GM19467 (cell line): ENCODE results near the gene ERI3.

ENCODE experiments used
- ATAC-seq: cut with Tn5 transposase; IDR thresholded peaks from one replicate; pipeline ENCODE4 v1.9.1; 2021; ENCODE audit warnings: mild to moderate bottlenecking, moderate library complexity; ENCODE audit not compliant: unreplicated experiment

The ERI3 gene

DNA sequence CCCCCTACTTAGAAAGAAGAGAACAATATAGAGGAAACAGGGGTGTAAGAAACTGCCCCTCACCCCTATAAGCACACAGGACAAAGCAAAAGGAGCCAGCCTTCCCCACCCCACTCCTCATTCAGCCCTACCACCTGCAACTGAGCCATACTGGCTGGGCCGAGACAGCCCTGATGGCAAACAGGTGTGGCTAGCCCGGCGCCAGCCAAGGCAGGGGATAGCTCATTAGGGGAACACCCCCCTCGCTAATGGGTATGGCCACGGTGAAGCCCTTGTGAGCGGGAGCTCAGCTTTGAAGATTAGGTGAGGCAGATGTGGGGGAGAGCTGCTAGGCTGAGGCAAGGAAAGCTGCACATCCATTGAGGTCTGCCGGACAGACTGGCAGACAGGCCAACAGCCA, 65.5 kb downstream of the ERI3 start:
- ATAC-seq, result no peak

DNA sequence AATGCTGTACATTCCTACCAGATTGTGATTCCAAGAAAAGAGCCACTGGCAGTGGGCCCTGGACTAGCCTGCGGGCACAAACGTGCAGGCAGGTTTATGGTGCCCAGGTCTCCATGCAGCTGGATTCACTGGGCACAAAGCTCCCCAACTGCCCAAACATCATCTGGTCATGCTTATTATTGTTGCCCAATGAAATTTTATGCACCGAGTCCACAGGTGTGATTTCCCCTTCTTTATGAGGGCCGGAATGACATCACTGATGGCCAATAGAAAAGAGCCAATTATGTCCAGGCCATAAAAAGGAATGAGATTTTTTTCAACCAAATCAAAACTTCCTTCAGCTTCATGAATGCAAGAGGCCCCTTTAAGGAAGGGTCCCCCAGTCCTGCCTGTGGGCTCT, 66.2 kb downstream of the ERI3 start:
- no peak for ATAC-seq

DNA sequence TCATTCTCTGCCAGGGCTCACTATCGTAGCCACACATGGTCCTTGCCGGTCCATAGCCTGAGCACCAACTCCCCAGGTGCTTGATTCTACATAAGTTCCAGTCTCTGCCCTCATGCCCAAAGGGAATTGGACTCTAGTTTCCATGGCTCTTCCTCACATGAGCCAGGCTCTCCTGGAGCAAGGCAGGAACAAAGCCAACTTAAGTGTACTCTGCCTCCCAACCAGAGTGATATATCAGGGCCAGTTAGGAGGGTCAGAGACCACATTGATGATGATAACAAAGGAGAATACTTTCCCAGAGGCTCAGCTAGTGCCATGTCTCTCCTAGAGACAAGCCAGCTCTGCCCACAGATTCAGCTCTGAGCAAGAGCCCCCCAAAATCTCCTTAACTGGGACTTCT, 70.9 kb downstream of the ERI3 start:
- ATAC-seq, result no peak

GRCh38 chr1:44283524-44284173, 71.4 kb downstream of the ERI3 start:
- no peak for ATAC-seq

- ATAC-seq, result no peak
Measured at GRCh38 chr1:44282704-44283426, 72.2 kb downstream of the ERI3 start.

- ATAC-seq, result no peak
Measured at GRCh38 chr1:44281962-44282703, 72.9 kb downstream of the ERI3 start.

GRCh38 chr1:44276901-44277300, 78.2 kb downstream of the ERI3 start:
- ATAC-seq, result no peak

GRCh38 chr1:44275991-44276405, 79.1 kb downstream of the ERI3 start:
- ATAC-seq, result no peak

DNA sequence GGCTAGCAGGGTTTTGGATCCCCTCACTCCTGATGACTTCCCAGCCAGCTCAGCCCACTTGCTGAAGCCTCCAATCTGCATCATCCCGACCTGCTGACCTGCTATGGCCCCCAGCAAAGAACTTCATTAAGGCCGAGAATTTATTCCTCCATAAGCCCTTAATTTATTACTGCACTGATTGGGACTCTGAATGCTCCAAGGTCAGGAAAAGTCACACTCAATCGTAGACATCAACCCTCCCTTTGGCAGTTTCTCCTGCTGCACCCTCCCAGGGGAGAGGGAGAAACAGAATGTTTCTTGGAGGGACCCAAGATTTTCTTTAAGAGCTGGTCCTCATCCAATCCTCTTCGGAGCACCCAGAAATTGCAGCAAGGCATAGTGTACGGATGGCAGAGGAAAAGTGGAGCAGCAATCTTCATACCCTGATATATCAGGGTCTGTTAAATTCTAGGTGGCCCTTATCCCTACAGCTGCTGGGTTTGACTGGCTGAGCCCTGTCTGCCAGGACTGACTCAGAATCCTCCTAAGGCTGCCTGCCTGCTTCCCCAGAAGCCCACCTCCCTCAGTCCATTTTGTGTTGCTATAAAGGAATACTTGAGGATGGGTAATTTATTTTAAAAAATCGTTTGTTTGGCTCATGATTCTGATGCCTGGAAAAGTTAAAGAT, 79.6 kb downstream of the ERI3 start:
- ATAC-seq, result no peak

GRCh38 chr1:44273560-44274350, 81.3 kb downstream of the ERI3 start:
- ATAC-seq, result no peak

GRCh38 chr1:44272992-44273391, 82.1 kb downstream of the ERI3 start:
- no peak for ATAC-seq

DNA sequence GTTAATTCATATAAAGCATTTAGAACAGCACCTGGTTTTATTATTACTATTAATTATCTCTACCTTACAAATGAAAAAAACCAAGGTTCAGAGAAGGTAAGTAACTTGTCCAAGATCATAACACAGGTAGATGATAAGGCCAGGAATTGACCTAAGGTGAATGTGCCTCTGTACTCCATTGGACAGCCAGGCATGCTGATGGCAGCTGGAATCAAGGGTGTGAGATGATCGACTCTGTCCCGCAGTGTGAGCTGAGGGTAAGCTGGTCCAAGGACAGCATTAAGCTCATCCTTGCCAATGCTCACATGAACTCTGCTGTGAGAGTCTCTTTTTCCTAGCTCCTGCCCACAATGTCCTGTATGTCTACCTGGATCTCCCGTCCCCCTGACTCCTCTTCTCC, 83.4 kb downstream of the ERI3 start:
- no peak for ATAC-seq

- no peak for ATAC-seq
Measured at GRCh38 chr1:44270686-44271628, 84.1 kb downstream of the ERI3 start.

GRCh38 chr1:44268054-44268453, 87.0 kb downstream of the ERI3 start:
- no peak for ATAC-seq

DNA sequence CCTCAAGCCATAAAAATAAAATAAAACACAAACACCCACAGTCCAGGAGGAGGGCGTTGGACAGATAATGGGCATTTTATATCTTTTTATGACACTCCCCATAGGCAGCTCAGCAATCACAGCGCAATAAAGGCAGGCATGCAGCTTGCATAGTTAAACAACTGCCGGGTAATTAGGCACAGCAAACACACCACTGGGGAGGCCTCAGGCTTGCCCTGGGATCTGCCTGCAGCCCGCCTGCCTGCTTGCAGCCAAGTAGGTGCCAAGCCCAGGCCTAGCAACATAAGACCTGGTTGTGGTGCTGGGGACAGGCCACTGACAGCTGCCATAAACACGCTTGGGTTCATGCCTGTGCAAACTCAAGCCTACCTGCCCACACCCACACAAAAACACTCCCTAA, 87.6 kb downstream of the ERI3 start:
- no peak for ATAC-seq

- no peak for ATAC-seq
Measured at GRCh38 chr1:44266400-44267344, 88.4 kb downstream of the ERI3 start.

DNA sequence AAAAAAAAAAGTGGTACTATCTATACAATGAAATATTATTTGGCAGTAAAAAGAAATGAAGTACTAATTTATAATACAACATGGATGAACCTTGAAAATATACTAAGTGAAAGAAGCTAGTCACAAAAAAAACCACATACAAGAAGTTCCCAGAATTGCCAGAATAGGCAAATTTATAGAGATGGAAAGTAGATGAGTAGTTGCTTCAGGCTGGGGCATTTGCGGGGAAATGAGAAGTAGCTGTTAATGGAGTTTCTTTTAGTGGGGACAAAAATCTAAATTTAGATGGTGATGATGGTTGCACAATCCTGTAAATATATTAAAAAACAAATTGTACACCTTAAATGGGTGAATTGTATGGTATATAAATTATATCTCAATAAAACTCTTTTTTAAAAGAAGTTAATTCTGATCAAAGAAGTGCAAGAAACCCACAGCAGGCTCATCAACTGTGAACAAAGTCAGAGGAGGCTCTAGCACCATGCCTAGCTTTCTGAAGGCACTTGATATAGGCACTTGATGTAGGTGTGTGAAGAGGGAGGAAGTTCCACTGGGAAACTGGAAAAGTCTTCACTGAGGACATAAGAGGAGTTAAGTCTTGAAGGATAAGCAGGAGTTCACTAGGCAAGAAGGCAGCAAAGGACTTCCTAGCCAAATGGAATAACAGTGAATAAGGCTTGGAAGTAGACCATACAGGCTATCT, 89.2 kb downstream of the ERI3 start:
- no peak for ATAC-seq

DNA sequence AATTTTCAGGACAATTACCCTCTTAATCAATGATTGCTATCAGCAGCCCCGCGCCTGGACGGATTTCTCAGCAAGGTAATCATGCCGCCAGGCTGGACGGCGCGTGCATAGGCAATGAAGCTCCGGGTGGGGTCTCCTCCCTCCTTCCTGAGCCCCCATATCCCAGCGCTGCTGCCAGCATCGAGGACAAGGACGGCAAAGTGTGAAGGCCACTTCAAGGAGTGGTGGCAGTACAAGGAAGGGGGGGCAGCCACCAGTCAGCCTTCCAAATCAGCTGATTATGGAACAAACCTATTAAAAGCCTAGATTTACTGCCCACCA, 90.6 kb downstream of the ERI3 start:
- ATAC-seq, result no peak
